H1 (cell line): ENCODE data around the gene NCF2. TPM values are rescaled to one million over a fixed set of nuclear protein-coding genes. Genes with fewer than 3 reads are reported as not detected.

ENCODE experiments used
- CTCF ChIA-PET: fragments of 300-600 bp; sonication (Branson Sonifier 250); formaldehyde crosslinking; loops from one replicate; lab custom pipeline; 2021; ENCODE audit not compliant: partially characterized antibody; lab: Charles Lee
- POLR2A ChIA-PET: fragments of 300-600 bp; sonication (Branson Sonifier 250); formaldehyde crosslinking; loops from one replicate; lab custom pipeline; 2021; ENCODE audit warnings: inconsistent platforms; ENCODE audit not compliant: partially characterized antibody; lab: Charles Lee
- DNase-seq, 2 experiments: peaks; one replicate each; pipeline versions ENCODE4 v3.0.0 to v3.0.0-alpha.2; 2010 to 2022; ENCODE audit warnings: low spot score in 2 of 2, low read depth in 1 of 2, mixed read lengths in 1 of 2
- FAIRE-seq: peaks from 2 replicates; lab custom pipeline; 2011; peaks lifted over from hg19 to GRCh38; lab: Jason Lieb, UNC
- H2AFZ ChIP-seq: 2 replicates; pipeline ENCODE4 v1.8.1; 2012; ENCODE audit warnings: low read length, inconsistent platforms
- H2AK5ac ChIP-seq: 2 replicates; pipeline ENCODE4 v1.6.1; 2013; ENCODE audit warnings: low read depth, low read length
- H2BK120ac ChIP-seq: replicated peaks from 2 replicates; pipeline ENCODE3; 2013; ENCODE audit warnings: low read depth, low read length, inconsistent platforms
- H2BK12ac ChIP-seq: 2 replicates; pipeline ENCODE4 v1.6.1; 2013; ENCODE audit warnings: low read depth, low read length
- H2BK15ac ChIP-seq: 2 replicates; pipeline ENCODE4 v1.6.1; 2013; ENCODE audit warnings: low read length
- H2BK20ac ChIP-seq: 2 replicates; pipeline ENCODE4 v1.6.1; 2013; ENCODE audit warnings: low read length
- H2BK5ac ChIP-seq: 2 replicates; pipeline ENCODE4 v1.6.1; 2013; ENCODE audit warnings: low read depth, low read length
- H3K14ac ChIP-seq: 2 replicates; pipeline ENCODE4 v1.6.1; 2013; ENCODE audit warnings: inconsistent platforms; ENCODE audit not compliant: insufficient read length
- H3K18ac ChIP-seq: 2 replicates; pipeline ENCODE4 v1.6.1; 2013; ENCODE audit warnings: low read length; ENCODE audit errors: extremely low read depth
- H3K23ac ChIP-seq: 2 replicates; pipeline ENCODE4 v1.6.1; 2013; ENCODE audit warnings: inconsistent platforms; ENCODE audit not compliant: insufficient read length
- H3K23me2 ChIP-seq: 2 replicates; pipeline ENCODE4 v1.6.1; 2013; ENCODE audit warnings: low read depth, low read length
- H3K27ac ChIP-seq: 2 replicates; pipeline ENCODE4 v1.6.1; 2011; ENCODE audit warnings: low read depth, low read length, inconsistent platforms
- H3K27me3 ChIP-seq, 4 experiments: replicated peaks in 1 of 4; 1 replicate in 1 of 4; 2 replicates in 3 of 4; pipeline versions ENCODE4 v1.6.1 to v1.8.1; 2011 to 2013; ENCODE audit warnings: low read length in 3 of 4, mild to moderate bottlenecking in 3 of 4, inconsistent platforms in 2 of 4, mixed read lengths in 2 of 4, moderate library complexity in 1 of 4; ENCODE audit not compliant: control insufficient read depth in 3 of 4, insufficient read depth in 3 of 4; ENCODE audit errors: extremely low read depth in 1 of 4
- H3K36me3 ChIP-seq, 4 experiments: 2 replicates each; pipeline versions ENCODE4 v1.6.1 to v1.8.1; 2011 to 2013; ENCODE audit warnings: mild to moderate bottlenecking in 4 of 4, low read length in 3 of 4, moderate library complexity in 2 of 4, control low read depth in 1 of 4, inconsistent platforms in 1 of 4; ENCODE audit not compliant: insufficient read depth in 4 of 4, control insufficient read depth in 2 of 4
- H3K4ac ChIP-seq: replicated peaks from 2 replicates; pipeline ENCODE3; 2013; ENCODE audit warnings: low read length, low read depth, mixed read lengths, inconsistent platforms; ENCODE audit not compliant: insufficient read length
- H3K4me1 ChIP-seq, 4 experiments: replicated peaks in 1 of 4; 1 replicate in 1 of 4; 2 replicates in 3 of 4; pipeline versions ENCODE4 v1.6.1 to v1.8.1; 2011 to 2013; ENCODE audit warnings: low read length in 3 of 4, inconsistent platforms in 2 of 4, mixed read lengths in 1 of 4; ENCODE audit not compliant: insufficient read depth in 4 of 4, control insufficient read depth in 3 of 4
- H3K4me2 ChIP-seq, 2 experiments: 2 replicates each; pipeline versions ENCODE4 v1.6.1 to v1.8.1; 2011 to 2013; ENCODE audit warnings: low read depth in 2 of 2, low read length in 2 of 2, control low read depth in 1 of 2, inconsistent platforms in 1 of 2, mild to moderate bottlenecking in 1 of 2; ENCODE audit not compliant: insufficient read depth in 1 of 2
- H3K4me3 ChIP-seq, 4 experiments: fragments of 200-600, 300-600 bp in 1 of 4; sonication (generic), shearing (Covaris generic), sonication (Bioruptor Twin) in 1 of 4; 2 replicates each; pipeline versions ENCODE4 v1.5.1 to v1.8.1; 2011 to 2016; ENCODE audit warnings: low read length in 4 of 4, low read depth in 3 of 4, control low read depth in 2 of 4, inconsistent platforms in 2 of 4, mild to moderate bottlenecking in 2 of 4, mixed read lengths in 1 of 4, moderate library complexity in 1 of 4; ENCODE audit not compliant: insufficient read depth in 2 of 4; ENCODE audit errors: extremely low read depth in 1 of 4
- H3K56ac ChIP-seq: replicated peaks from 2 replicates; pipeline ENCODE3; 2013; ENCODE audit warnings: low read depth, mild to moderate bottlenecking, mixed read lengths, low read length, inconsistent platforms; ENCODE audit not compliant: insufficient read length
- H3K79me1 ChIP-seq: 2 replicates; pipeline ENCODE4 v1.6.1; 2013; ENCODE audit warnings: low read depth, low read length, control low read depth
- H3K79me2 ChIP-seq, 2 experiments: 2 replicates each; pipeline versions ENCODE4 v1.6.1 to v1.8.1; 2012 to 2013; ENCODE audit warnings: low read length in 2 of 2, mild to moderate bottlenecking in 2 of 2, inconsistent platforms in 1 of 2; ENCODE audit not compliant: insufficient read depth in 2 of 2, control insufficient read depth in 1 of 2
- H3K9ac ChIP-seq, 4 experiments: replicated peaks in 1 of 4; 1 replicate in 1 of 4; 2 replicates in 3 of 4; pipeline versions ENCODE4 v1.6.1 to v1.8.1; 2011 to 2013; ENCODE audit warnings: low read depth in 3 of 4, low read length in 3 of 4, control low read depth in 2 of 4, mild to moderate bottlenecking in 2 of 4, moderate library complexity in 2 of 4, inconsistent platforms in 1 of 4; ENCODE audit errors: extremely low read depth in 1 of 4
- H3K9me3 ChIP-seq, 2 experiments: 2 replicates each; pipeline versions ENCODE4 v1.6.1 to v1.8.1; 2012 to 2013; ENCODE audit warnings: mild to moderate bottlenecking in 2 of 2, moderate library complexity in 2 of 2, control low read depth in 1 of 2, inconsistent platforms in 1 of 2, low read depth in 1 of 2, low read length in 1 of 2, mixed read lengths in 1 of 2; ENCODE audit not compliant: insufficient read depth in 2 of 2
- H4K20me1 ChIP-seq, 2 experiments: replicated peaks in 1 of 2; 2 replicates each; pipeline versions ENCODE3 to v1.8.1; 2011 to 2013; ENCODE audit warnings: inconsistent platforms in 2 of 2, low read length in 2 of 2, mild to moderate bottlenecking in 1 of 2; ENCODE audit not compliant: insufficient read depth in 2 of 2, control insufficient read depth in 1 of 2
- H4K5ac ChIP-seq: 2 replicates; pipeline ENCODE4 v1.6.1; 2013; ENCODE audit warnings: low read length, low read depth, mixed read lengths, inconsistent platforms; ENCODE audit not compliant: insufficient read length
- H4K8ac ChIP-seq: 2 replicates; pipeline ENCODE4 v1.8.0; 2013; ENCODE audit warnings: mild to moderate bottlenecking, moderate library complexity, low read length, inconsistent platforms; ENCODE audit not compliant: insufficient read depth; ENCODE audit errors: extremely low read depth
- H4K91ac ChIP-seq: replicated peaks from 2 replicates; pipeline ENCODE3; 2013; ENCODE audit warnings: low read length, mixed read lengths, inconsistent platforms; ENCODE audit not compliant: insufficient read length
- RNF2 ChIP-seq: fragments of 200-900, 300-1000 bp; sonication (generic); IDR thresholded peaks from 2 replicates; pipeline ENCODE4 v1.7.1; 2016; ENCODE audit warnings: borderline replicate concordance, low read depth, mild to moderate bottlenecking, antibody characterized with exemption, low read length; ENCODE audit not compliant: poor library complexity, severe bottlenecking; ENCODE audit errors: missing control alignments
- SAP30 ChIP-seq: fragments of 300-600 bp; sonication (generic); IDR thresholded peaks from 2 replicates; pipeline ENCODE4 v1.7.1; 2012; ENCODE audit warnings: low read length, moderate library complexity, mild to moderate bottlenecking, inconsistent platforms; ENCODE audit not compliant: insufficient read depth, insufficient replicate concordance
- SIRT6 ChIP-seq: IDR thresholded peaks from one replicate; pipeline ENCODE4 v1.7.1; 2012; ENCODE audit warnings: low read length, inconsistent platforms
- SP1 ChIP-seq: IDR thresholded peaks from 2 replicates; pipeline ENCODE4 v1.6.1; 2011; ENCODE audit warnings: low read depth, low read length
- polyA plus RNA-seq, 7 experiments: library from polyadenylated mRNA; depleted of rRNA in 3 of 7; stranded (reverse) in 5 of 7; unstranded in 2 of 7; fragments of >200 nt in 5 of 7; fragments of 200-250 nt in 2 of 7; gene quantifications; 1 replicate in 5 of 7; 2 replicates in 1 of 7; 4 replicates in 1 of 7; pipeline versions ENCODE4 v1.2.1 to v1.2.3, GENCODE V29; 2011 to 2013; ENCODE audit warnings: missing spikeins in 2 of 7, mixed read lengths in 2 of 7
- total RNA-seq: library from RNA; stranded (reverse); fragmentation: NEBNext Ultra II Directional; extraction: Animal tissue kit (Norgen Biotek cat#: 25700); gene quantifications from 2 replicates; pipeline ENCODE4 v1.2.1, GENCODE V29; 2021

Gene NCF2
- total and polyA plus RNA-seq, 2 of the 8 experiments (the other 6 are each of a cell fraction or from before 2014, with no cell fraction given): not detected

DNA sequence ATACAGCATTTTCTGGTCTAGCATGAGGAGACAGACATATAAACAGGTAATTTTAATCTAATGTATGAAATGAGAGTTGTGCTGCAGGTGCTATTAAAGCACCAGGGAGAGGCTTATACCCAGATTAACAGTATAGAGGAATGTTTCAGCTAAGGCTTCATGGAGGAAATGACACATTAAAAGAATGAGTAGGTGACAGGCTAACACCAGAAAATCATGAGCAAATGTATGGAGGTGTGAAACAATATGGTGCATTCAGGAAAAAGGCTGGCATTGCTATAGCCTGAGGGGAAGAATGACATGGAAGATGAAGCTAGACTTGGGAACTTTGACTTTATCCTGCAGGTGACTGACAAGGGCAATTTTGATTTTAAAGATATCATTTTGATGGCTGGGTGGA lies 38.3 kb upstream of the NCF2 start:
- DNase-seq (no peak), FAIRE-seq (no peak)
- H2AK5ac ChIP-seq: no peak overlapping the region
- H3K79me1 ChIP-seq: peaks cover 2% of the 10 kb centered on the region; the same call in 1 of the 2 replicates
- H4K91ac ChIP-seq: no peak overlapping the region
- peaks cover 0 to 3% of the 10 kb centered on the region in 2 experiments for H4K20me1 ChIP-seq
- no peak overlapping the region for H3K56ac ChIP-seq
- H3K27ac ChIP-seq: no peak overlapping the region
- peaks cover 2 to 27% (median 17%) of the 10 kb centered on the region in 4 experiments for H3K36me3 ChIP-seq
- no peaks in the 10 kb centered on the region for H3K9me3 ChIP-seq
- H2BK120ac ChIP-seq: no peak overlapping the region
- no peak overlapping the region for H3K4ac ChIP-seq
- H4K5ac ChIP-seq: no peak overlapping the region
- H3K27me3 ChIP-seq: no peaks in the 10 kb centered on the region
- no peaks in the 10 kb centered on the region for H3K23me2 ChIP-seq
- no peak overlapping the region for H2BK12ac ChIP-seq
- POLR2A ChIA-PET: interaction anchor here (0.8 kb wide), 1 partner anchor 738 kb away, joined by 3 read pairs; no protein-coding TSS in a partner anchor
- H3K4me1 ChIP-seq: peaks cover 0 to 2% (median 0%) of the 10 kb centered on the region in 4 experiments; a peak in 2 of 7 replicates
- CTCF ChIA-PET: interaction anchor here (1.0 to 1.3 kb wide), 2 partner anchors 48 to 56 kb away, joined by 4 to 6 read pairs; no protein-coding TSS in a partner anchor
- H3K4me3 ChIP-seq: no peak overlapping the region
- no peak overlapping the region for H2BK20ac ChIP-seq
- no peak overlapping the region for H3K23ac ChIP-seq
- H3K14ac ChIP-seq: no peak overlapping the region
- H2BK5ac ChIP-seq: no peak overlapping the region
- no peak overlapping the region for H3K18ac ChIP-seq
- H2BK15ac ChIP-seq: no peak overlapping the region
- H4K8ac ChIP-seq: no peak overlapping the region
- no peak overlapping the region for H3K4me2 ChIP-seq
- H3K9ac ChIP-seq: no peak overlapping the region
- H2AFZ ChIP-seq: no peak overlapping the region
- peaks cover 0 to 22% of the 10 kb centered on the region in 2 experiments; a peak in 2 of 4 replicates for H3K79me2 ChIP-seq
- TF ChIP-seq SIRT6: no peak
- TF ChIP-seq SP1: no peak
- TF ChIP-seq SAP30: no peak
- no peak for TF ChIP-seq RNF2
